Osteoblast (primary cell): ENCODE data around the gene PLCH2. TPM values are rescaled to one million over a fixed set of nuclear protein-coding genes. Genes with fewer than 3 reads are reported as not detected.

Experiments
- DNase-seq: peaks from one replicate; pipeline ENCODE4 v3.0.0; 2011; ENCODE audit warnings: low spot score, mixed read lengths; ENCODE audit not compliant: insufficient read length; ENCODE audit errors: missing footprints
- H2AFZ ChIP-seq: 2 replicates; pipeline ENCODE4 v1.6.0; 2011; ENCODE audit warnings: mild to moderate bottlenecking, low read length
- H3K27ac ChIP-seq: 2 replicates; pipeline ENCODE4 v1.5.1; 2011; ENCODE audit warnings: mild to moderate bottlenecking, low read depth, low read length, moderate library complexity
- H3K27me3 ChIP-seq: 2 replicates; pipeline ENCODE4 v1.6.0; 2012; ENCODE audit warnings: mild to moderate bottlenecking, control low read depth, inconsistent platforms, low read length, moderate library complexity; ENCODE audit not compliant: insufficient read depth
- H3K36me3 ChIP-seq: 2 replicates; pipeline ENCODE4 v1.5.1; 2011; ENCODE audit warnings: mild to moderate bottlenecking, low read length, control low read depth, moderate library complexity; ENCODE audit not compliant: insufficient read depth
- H3K4me1 ChIP-seq: 2 replicates; pipeline ENCODE4 v1.5.1; 2011; ENCODE audit warnings: mild to moderate bottlenecking, low read length, control low read depth, moderate library complexity; ENCODE audit not compliant: insufficient read depth
- H3K4me2 ChIP-seq: 2 replicates; pipeline ENCODE4 v1.6.0; 2011; ENCODE audit warnings: mild to moderate bottlenecking, low read length; ENCODE audit not compliant: insufficient read depth
- H3K4me3 ChIP-seq: fragments of 200-600 bp; sonication (generic); 3 replicates; pipeline ENCODE4 v1.5.1; 2012; ENCODE audit warnings: mild to moderate bottlenecking, low read length, inconsistent platforms; ENCODE audit not compliant: insufficient read depth
- H3K79me2 ChIP-seq: 2 replicates; pipeline ENCODE4 v1.6.0; 2012; ENCODE audit warnings: mild to moderate bottlenecking, low read length, control low read depth, inconsistent platforms; ENCODE audit not compliant: insufficient read depth
- H3K9me3 ChIP-seq: 2 replicates; pipeline ENCODE4 v1.5.1; 2011; ENCODE audit warnings: low read depth, low read length, control low read depth
- H4K20me1 ChIP-seq: 2 replicates; pipeline ENCODE4 v1.6.0; 2012; ENCODE audit warnings: mild to moderate bottlenecking, low read length, control low read depth; ENCODE audit not compliant: insufficient read depth
- total RNA-seq: library from RNA; depleted of rRNA; stranded (reverse); fragments of >200 nt; gene quantifications from 2 replicates; pipeline ENCODE4 v1.2.3, GENCODE V29; 2012
- TF ChIP-seq, protein P1 (sequence below): IDR thresholded peaks from 2 replicates; pipeline ENCODE4 v1.5.1; 2011; ENCODE audit warnings: mild to moderate bottlenecking, low read depth, low read length, moderate library complexity; ENCODE audit errors: extremely low read depth

The PLCH2 gene
- total RNA-seq, 1 donor, result under 0.01 TPM

DNA sequence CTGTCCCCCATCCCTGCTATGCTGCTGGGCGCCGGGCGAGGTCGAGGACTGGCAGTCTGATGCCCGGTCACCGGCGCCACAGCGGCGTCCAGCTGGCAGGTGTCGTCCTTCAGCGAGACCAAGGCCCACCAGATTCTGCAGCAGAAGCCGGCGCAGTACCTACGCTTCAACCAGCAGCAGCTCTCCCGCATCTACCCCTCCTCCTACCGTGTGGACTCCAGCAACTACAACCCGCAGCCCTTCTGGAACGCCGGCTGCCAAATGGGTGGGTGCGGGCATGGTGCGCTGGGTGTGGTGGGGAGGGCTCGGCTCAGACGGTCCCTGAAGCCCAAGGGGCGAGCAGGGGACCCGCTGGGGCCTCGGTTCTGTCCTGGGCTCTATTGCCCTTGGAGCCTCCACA lies 20.7 kb downstream of the PLCH2 start:
- Histone ChIP-seq H3K4me3 (no peak overlapping the region), H3K4me2 (no peak overlapping the region), H2AFZ (no peak overlapping the region), H3K4me1 (peaks cover 11% of the 10 kb centered on the region), H3K9me3 (no peaks in the 10 kb centered on the region), H3K36me3 (no peaks in the 10 kb centered on the region), H3K79me2 (no peaks in the 10 kb centered on the region), H4K20me1 (peaks cover 3% of the 10 kb centered on the region), H3K27me3 (peaks cover 13% of the 10 kb centered on the region), H3K27ac (no peak overlapping the region)
- DNase-seq, result no peak
- TF ChIP-seq, protein P1, sequence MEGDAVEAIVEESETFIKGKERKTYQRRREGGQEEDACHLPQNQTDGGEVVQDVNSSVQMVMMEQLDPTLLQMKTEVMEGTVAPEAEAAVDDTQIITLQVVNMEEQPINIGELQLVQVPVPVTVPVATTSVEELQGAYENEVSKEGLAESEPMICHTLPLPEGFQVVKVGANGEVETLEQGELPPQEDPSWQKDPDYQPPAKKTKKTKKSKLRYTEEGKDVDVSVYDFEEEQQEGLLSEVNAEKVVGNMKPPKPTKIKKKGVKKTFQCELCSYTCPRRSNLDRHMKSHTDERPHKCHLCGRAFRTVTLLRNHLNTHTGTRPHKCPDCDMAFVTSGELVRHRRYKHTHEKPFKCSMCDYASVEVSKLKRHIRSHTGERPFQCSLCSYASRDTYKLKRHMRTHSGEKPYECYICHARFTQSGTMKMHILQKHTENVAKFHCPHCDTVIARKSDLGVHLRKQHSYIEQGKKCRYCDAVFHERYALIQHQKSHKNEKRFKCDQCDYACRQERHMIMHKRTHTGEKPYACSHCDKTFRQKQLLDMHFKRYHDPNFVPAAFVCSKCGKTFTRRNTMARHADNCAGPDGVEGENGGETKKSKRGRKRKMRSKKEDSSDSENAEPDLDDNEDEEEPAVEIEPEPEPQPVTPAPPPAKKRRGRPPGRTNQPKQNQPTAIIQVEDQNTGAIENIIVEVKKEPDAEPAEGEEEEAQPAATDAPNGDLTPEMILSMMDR, result no peak

DNA sequence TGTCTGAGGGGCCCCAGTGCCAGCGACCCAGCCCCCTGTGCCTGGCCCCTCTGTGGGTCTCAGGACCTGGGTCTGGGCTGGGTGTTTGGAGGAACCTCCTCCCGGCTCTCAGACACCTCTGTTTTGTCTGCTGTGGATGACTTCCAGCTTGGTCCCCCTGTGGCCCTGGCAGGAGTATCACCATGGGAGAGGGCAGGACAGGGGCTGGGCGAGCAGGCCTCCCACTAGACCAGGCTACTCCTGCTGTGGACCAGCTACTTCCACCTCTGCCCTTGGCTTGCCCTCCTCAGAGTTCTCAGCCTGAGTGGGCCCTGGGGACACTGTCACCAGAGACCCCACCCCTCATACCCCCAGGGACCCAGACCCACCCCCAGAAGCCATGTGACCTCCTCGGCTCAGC lies 21.8 kb downstream of the PLCH2 start:
- TF ChIP-seq, protein P1, result no peak
- Histone ChIP-seq H4K20me1 (peaks cover 3% of the 10 kb centered on the region), H3K36me3 (no peaks in the 10 kb centered on the region), H3K4me2 (no peak overlapping the region), H2AFZ (no peak overlapping the region), H3K4me3 (no peak overlapping the region), H3K4me1 (peaks cover 11% of the 10 kb centered on the region), H3K27me3 (peaks cover 8% of the 10 kb centered on the region), H3K79me2 (no peaks in the 10 kb centered on the region), H3K9me3 (no peaks in the 10 kb centered on the region), H3K27ac (no peak overlapping the region)
- DNase-seq, result no peak

DNA sequence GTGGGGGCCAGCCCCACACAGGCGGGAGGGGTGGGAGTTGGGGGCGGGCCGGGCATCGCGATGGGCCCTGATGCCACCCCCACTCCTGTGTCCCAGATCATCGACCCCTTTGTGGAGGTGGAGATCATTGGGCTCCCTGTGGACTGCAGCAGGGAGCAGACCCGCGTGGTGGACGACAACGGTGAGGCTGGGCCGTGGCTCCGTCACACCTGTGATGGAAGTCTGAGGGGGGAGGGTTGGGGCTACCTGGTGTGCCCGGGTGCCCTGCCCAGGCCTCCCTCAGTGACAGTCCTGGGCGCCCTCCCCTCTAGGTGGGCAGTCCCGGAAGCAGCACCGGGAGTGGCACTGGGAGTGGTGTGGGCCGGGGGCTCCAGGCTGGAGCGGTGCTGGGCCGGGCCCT lies 22.6 kb downstream of the PLCH2 start:
- peaks cover 10% of the 10 kb centered on the region for H3K4me1 ChIP-seq
- H3K36me3 ChIP-seq, result no peaks in the 10 kb centered on the region
- TF ChIP-seq, protein P1, result no peak
- DNase-seq, result no peak
- H3K79me2 ChIP-seq, result no peaks in the 10 kb centered on the region
- H3K9me3 ChIP-seq, result no peaks in the 10 kb centered on the region
- no peak overlapping the region for H2AFZ ChIP-seq
- no peak overlapping the region for H3K4me2 ChIP-seq
- H3K27ac ChIP-seq, result no peak overlapping the region
- peaks cover 7% of the 10 kb centered on the region for H3K27me3 ChIP-seq
- peaks cover 3% of the 10 kb centered on the region for H4K20me1 ChIP-seq
- H3K4me3 ChIP-seq, result no peak overlapping the region

DNA sequence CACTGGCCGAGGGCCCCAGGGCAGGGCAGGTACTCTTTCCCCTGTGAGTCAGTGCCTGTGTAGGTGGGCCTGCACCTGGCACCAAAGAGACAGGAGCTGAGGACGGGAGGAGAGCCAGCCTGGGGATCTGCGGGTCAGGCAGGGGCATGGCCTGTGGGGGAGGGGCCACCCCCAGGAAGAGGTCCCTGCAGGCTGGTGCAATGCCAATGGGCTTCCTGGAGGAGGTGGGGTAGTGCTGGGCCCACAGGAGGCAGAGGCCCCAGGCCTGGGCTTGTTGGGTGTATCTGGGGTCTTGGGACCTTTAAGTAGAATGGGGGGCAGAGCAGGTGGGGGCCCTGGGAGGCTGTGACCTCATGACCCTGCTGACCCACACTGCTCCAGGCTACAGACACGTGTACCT lies 23.2 kb downstream of the PLCH2 start:
- Histone ChIP-seq H3K36me3 (no peaks in the 10 kb centered on the region), H3K27me3 (peaks cover 11% of the 10 kb centered on the region), H3K79me2 (no peaks in the 10 kb centered on the region), H3K27ac (no peak overlapping the region), H4K20me1 (no peaks in the 10 kb centered on the region), H3K4me3 (no peak overlapping the region), H3K4me1 (peaks cover 4% of the 10 kb centered on the region), H2AFZ (no peak overlapping the region), H3K9me3 (no peaks in the 10 kb centered on the region), H3K4me2 (no peak overlapping the region)
- TF ChIP-seq, protein P1, result no peak
- no peak for DNase-seq
